Stimulated activated naive B cell treated with anti-CD40 and anti-IgM and Interleukin-4, amounts not matched to agents 10 μg/mL and 1 μg/mL and 100 μg/mL, for 72 hours (primary cell): ENCODE data around the gene MAD1L1.

Source experiments
- ATAC-seq, 2 donors: fragments of 150-1000 bp; cut with Tn5 transposase; replicated peaks; 2 replicates each; pipeline ENCODE4 v1.10.0; 2021; ENCODE audit warnings: moderate library complexity in 1 of 2
- DNase-seq: peaks from one replicate; pipeline ENCODE4 v3.0.0; 2021
- H3K27ac Mint-ChIP-seq: one replicate; pipeline ENCODE4 v1.8.0; 2022; ENCODE audit warnings: mild to moderate bottlenecking, mixed read lengths
- H3K27me3 Mint-ChIP-seq, 2 donors: one replicate each; pipeline ENCODE4 v1.8.0; 2022; ENCODE audit warnings: mixed read lengths in 2 of 2
- H3K36me3 Mint-ChIP-seq, 2 donors: one replicate each; pipeline ENCODE4 v1.8.0; 2022; ENCODE audit warnings: mixed read lengths in 2 of 2, mild to moderate bottlenecking in 1 of 2
- H3K4me1 Mint-ChIP-seq, 2 donors: one replicate each; pipeline ENCODE4 v1.8.0; 2022; ENCODE audit warnings: mixed read lengths in 2 of 2, mild to moderate bottlenecking in 1 of 2
- H3K4me3 Mint-ChIP-seq, 2 donors: one replicate each; pipeline ENCODE4 v1.8.0; 2022; ENCODE audit warnings: mild to moderate bottlenecking in 2 of 2, mixed read lengths in 2 of 2, moderate library complexity in 1 of 2
- H3K9me3 Mint-ChIP-seq, 2 donors: one replicate each; pipeline ENCODE4 v1.8.0; 2022; ENCODE audit warnings: mixed read lengths in 2 of 2, mild to moderate bottlenecking in 1 of 2

MAD1L1 gene

GRCh38 chr7:2032876-2033407 lies 199.8 kb downstream of the MAD1L1 start:
- peaks cover 46 to 67% of the 10 kb centered on the region in 2 donors for H3K4me1 Mint-ChIP-seq

GRCh38 chr7:2032030-2032875 lies 200.5 kb downstream of the MAD1L1 start:
- ATAC-seq: peak in 1 of 2 donors; percentile 41

More at GRCh38 chr7:2032876-2033407, 199.8 kb downstream of the MAD1L1 start:
- ATAC-seq: no peak
- H3K36me3 Mint-ChIP-seq: peaks cover 54 to 68% of the 10 kb centered on the region in 2 donors
- DNase-seq: no peak
- no peak overlapping the region for H3K4me3 Mint-ChIP-seq
- H3K27ac Mint-ChIP-seq: peak overlapping the region; percentile 86
- H3K9me3 Mint-ChIP-seq: peaks cover 10 to 12% of the 10 kb centered on the region in 2 donors
- H3K27me3 Mint-ChIP-seq: no peaks in the 10 kb centered on the region

DNA sequence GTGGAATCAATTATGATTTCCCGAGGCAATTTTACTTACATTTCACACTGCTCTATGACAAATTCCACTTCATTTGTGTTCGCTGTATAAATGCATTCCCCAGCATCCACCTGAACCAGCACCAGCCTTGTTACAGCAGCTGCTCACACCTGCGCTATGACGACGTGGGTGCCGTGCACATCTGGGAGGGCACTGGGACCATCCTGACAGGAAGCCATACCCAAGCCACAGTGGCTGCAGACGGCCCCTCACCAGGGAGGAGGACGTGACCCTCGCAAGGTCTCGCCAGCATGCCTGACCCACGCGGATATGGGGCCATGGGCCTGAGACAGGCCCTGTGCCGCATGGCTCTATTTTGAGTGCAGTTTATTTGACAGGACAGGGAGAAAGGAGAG lies 201.3 kb downstream of the MAD1L1 start:
- DNase-seq (no peak), ATAC-seq (no peak)
- H3K27ac Mint-ChIP-seq: peak overlapping the region; percentile 37
- H3K27me3 Mint-ChIP-seq: no peaks in the 10 kb centered on the region
- H3K4me3 Mint-ChIP-seq: no peak overlapping the region
- peaks cover 49 to 67% of the 10 kb centered on the region in 2 donors for H3K36me3 Mint-ChIP-seq
- H3K9me3 Mint-ChIP-seq: peaks cover 10 to 13% of the 10 kb centered on the region in 2 donors
- peaks cover 33 to 52% of the 10 kb centered on the region in 2 donors for H3K4me1 Mint-ChIP-seq

More at GRCh38 chr7:2032030-2032875, 200.5 kb downstream of the MAD1L1 start:
- Mint-ChIP-seq H3K27ac (peak overlapping the region; percentile 86), H3K36me3 (peaks cover 54 to 66% of the 10 kb centered on the region in 2 donors), H3K4me1 (peaks cover 39 to 60% of the 10 kb centered on the region in 2 donors), H3K27me3 (no peaks in the 10 kb centered on the region), H3K4me3 (no peak overlapping the region), H3K9me3 (peaks cover 10 to 12% of the 10 kb centered on the region in 2 donors)
- DNase-seq: no peak

DNA sequence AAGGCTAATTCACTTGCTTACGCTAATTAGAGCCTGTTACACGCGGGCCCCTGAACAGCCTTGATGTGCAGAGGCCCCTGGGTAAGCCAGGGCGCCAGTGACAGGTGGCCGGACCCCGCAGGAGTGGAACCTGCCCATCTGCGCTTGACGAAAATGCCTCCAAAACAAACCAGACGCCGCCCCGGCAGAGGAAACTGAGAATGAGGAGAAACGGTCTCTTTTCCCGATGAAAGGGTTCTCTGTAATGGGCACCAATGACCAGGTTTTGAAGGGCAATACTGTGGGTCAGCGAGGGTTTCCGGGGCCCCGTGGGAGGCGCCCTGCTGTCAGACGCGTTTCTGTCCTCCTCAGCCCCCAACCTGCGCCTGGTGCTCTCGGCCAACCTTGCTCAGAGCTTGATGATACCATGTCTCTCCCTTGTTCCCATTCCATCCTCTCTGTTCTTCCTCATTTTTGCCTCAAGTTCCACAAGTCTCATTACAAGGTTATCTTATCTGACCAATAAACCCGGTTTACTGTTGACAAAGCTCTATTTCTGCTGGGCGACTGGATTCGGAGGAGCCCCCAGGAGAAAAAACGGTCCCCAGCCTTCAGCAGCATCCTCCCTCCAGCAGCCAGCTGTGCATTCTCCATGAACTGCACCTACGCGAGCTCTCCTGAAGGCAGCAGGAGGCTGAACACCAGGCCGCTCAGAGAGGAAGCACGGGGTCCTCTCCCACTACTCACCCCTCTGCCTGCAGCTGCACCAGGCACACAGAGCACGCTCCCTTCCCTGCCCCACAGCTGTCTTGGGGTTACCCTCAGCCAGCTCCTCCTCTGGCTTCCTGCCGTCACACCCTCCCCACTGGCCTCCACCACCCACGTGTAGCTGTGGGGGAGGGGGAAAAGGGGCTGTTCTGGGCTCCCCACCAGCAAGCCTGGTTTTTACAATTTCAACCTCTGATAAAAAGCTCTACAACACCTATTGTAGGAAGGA lies 202.0 kb downstream of the MAD1L1 start:
- Mint-ChIP-seq H3K4me1 (peaks cover 33 to 52% of the 10 kb centered on the region in 2 donors), H3K4me3 (peak overlapping the region in 1 of 2 donors; percentile 53), H3K27me3 (no peaks in the 10 kb centered on the region), H3K9me3 (peaks cover 10 to 17% of the 10 kb centered on the region in 2 donors), H3K36me3 (peaks cover 52 to 70% of the 10 kb centered on the region in 2 donors), H3K27ac (peak overlapping the region; percentile 11)
- ATAC-seq (peak; percentile 78 to 82), DNase-seq (no peak)

DNA sequence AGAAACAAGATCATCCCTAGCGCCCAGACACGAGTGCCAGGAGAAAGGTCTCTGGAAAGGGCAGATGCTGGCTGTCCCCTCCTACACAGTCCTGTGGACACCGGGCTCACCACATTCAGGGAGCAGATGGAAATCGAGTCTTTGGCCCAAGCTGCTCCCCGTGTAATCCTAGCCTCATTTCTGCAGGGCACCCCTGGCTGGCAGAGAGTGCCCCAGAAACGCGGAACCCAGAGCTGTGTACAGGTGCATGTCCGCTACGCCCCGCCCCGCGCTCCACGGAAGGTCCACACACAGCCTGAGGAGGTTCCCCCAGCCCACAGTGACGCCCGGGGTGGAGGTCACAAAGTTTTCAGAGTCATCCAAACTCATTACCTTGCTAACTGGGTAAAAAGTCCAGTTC lies 202.8 kb downstream of the MAD1L1 start:
- peaks cover 32 to 55% of the 10 kb centered on the region in 2 donors for H3K4me1 Mint-ChIP-seq
- H3K27ac Mint-ChIP-seq: no peak overlapping the region
- no peak overlapping the region for H3K4me3 Mint-ChIP-seq
- DNase-seq (no peak), ATAC-seq (no peak)
- H3K9me3 Mint-ChIP-seq: peaks cover 16 to 20% of the 10 kb centered on the region in 2 donors
- peaks cover 55 to 75% of the 10 kb centered on the region in 2 donors for H3K36me3 Mint-ChIP-seq
- H3K27me3 Mint-ChIP-seq: no peaks in the 10 kb centered on the region

DNA sequence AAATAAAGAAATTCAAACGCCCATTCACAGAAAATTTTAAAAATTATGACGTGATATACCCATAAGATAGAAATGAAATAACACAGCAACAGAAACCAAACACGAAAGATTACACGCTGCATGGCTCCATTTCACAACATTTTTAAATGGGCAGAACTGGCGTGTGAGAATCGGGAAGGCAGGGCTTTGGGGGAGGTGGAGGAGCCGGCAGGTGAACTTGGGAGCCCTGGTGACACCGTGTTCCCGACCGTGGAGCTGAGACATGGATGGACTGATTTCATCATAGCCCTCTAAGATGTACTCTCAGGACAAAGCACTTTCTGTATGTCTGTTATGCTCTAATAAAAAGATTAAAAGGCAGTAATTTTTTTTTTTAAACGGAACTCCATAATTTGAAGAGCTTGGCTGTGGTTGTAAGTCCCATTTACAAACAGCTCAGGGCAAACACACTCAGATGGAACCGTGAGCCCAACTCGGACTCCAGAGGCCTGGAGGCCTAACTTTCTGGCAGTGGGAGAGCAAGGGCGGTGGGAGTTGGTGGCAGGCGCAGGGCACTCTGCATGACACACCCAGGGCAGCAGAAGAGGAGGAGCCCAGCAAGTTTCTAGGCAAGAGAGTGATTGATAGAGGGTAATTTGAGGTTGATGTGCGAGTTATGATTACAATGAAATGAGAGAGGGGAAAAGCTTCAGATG lies 203.4 kb downstream of the MAD1L1 start:
- peaks cover 20 to 24% of the 10 kb centered on the region in 2 donors for H3K9me3 Mint-ChIP-seq
- peaks cover 55 to 75% of the 10 kb centered on the region in 2 donors for H3K36me3 Mint-ChIP-seq
- H3K27me3 Mint-ChIP-seq: no peaks in the 10 kb centered on the region
- peaks cover 29 to 55% of the 10 kb centered on the region in 2 donors for H3K4me1 Mint-ChIP-seq
- no peak overlapping the region for H3K4me3 Mint-ChIP-seq
- no peak overlapping the region for H3K27ac Mint-ChIP-seq
- DNase-seq (no peak), ATAC-seq (no peak)

DNA sequence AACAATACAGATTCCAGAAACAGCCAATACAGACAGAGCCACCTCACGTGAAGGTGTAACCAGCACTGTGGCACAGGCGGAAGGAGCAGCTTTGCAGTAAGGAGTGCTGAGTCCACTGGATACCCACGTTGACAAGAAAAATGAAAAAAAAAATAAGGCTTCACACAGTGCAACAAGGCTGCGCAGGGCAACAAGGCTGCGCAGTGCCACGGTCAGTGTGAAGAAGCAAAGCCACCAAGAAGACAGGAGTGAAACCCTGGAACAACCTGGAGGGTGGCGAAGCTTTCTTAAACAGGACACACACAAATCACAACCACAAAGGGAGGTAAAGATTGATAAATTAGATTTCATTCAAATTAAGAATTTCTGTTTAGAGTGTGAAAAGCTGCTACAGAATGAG lies 204.0 kb downstream of the MAD1L1 start:
- Mint-ChIP-seq H3K4me3 (no peak overlapping the region), H3K9me3 (peaks cover 24 to 28% of the 10 kb centered on the region in 2 donors), H3K36me3 (peaks cover 59 to 80% of the 10 kb centered on the region in 2 donors), H3K4me1 (peaks cover 33 to 58% of the 10 kb centered on the region in 2 donors), H3K27ac (no peak overlapping the region), H3K27me3 (no peaks in the 10 kb centered on the region)
- ATAC-seq (no peak), DNase-seq (no peak)

DNA sequence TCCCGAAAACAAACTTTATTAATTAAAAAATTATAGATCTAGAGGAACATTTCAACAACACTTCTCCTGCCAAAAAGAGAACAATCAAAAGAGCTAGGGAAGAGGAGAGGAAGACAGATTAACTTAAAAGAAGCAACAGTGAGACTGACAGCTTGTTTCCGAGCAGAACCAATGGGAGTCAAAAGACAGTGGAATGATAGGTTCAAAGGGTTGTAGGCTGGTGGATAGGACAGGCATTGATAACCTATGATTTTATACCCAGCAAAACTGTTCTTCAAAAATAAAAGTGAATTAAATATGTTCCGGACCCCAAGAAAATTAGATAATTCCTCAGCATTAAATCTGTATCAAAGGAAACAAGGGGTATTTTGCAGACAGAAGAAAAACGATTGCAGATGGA lies 207.6 kb downstream of the MAD1L1 start:
- Mint-ChIP-seq H3K4me3 (no peak overlapping the region), H3K4me1 (peaks cover 24 to 54% of the 10 kb centered on the region in 2 donors), H3K9me3 (peaks cover 24 to 28% of the 10 kb centered on the region in 2 donors), H3K27me3 (no peaks in the 10 kb centered on the region), H3K36me3 (peaks cover 46 to 75% of the 10 kb centered on the region in 2 donors), H3K27ac (no peak overlapping the region)
- no peak for ATAC-seq
- DNase-seq: no peak

GRCh38 chr7:2024567-2024918 lies 208.2 kb downstream of the MAD1L1 start:
- peaks cover 40 to 75% of the 10 kb centered on the region in 2 donors for H3K36me3 Mint-ChIP-seq
- H3K4me3 Mint-ChIP-seq: no peak overlapping the region
- DNase-seq: no peak
- no peak for ATAC-seq
- peak overlapping the region; percentile 3 for H3K27ac Mint-ChIP-seq
- H3K9me3 Mint-ChIP-seq: peaks cover 24 to 26% of the 10 kb centered on the region in 2 donors
- peaks cover 28 to 56% of the 10 kb centered on the region in 2 donors for H3K4me1 Mint-ChIP-seq
- H3K27me3 Mint-ChIP-seq: no peaks in the 10 kb centered on the region

DNA sequence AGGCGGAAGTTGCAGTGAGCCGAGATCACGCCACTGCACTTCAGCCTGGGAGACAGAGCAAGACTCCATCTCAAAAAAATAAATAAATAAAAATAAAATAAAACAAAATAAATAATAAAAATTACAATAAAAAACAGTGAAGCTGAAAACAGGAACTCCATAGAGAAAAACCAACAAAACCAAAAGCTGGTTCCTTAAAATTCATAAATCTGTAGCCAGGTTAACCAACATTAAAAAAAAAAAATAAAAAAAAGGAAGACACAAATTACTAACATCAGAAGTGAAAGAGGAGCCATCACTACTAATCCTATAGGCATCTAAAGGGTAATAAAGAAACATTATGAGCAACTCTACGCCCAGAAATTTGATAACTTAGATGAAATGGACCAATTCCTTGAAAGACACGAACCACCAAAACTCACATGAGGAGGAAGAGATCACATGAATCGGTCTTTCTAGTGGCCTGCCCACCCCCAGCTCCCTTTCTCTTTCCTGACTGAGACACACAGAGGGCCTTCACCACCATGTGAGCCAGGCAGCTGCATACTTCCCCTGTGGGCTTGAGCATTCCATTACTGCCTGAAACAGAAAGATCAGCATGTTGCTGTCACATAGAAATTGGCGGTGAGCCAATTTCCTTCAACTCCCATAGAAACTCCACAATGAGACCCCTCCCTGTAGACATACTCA lies 208.7 kb downstream of the MAD1L1 start:
- ATAC-seq (peak in 1 of 2 donors; percentile 6), DNase-seq (no peak)
- H3K9me3 Mint-ChIP-seq: peaks cover 21 to 22% of the 10 kb centered on the region in 2 donors
- peaks cover 35 to 70% of the 10 kb centered on the region in 2 donors for H3K36me3 Mint-ChIP-seq
- H3K4me3 Mint-ChIP-seq: no peak overlapping the region
- H3K27ac Mint-ChIP-seq: peak overlapping the region; percentile 60
- H3K27me3 Mint-ChIP-seq: no peaks in the 10 kb centered on the region
- H3K4me1 Mint-ChIP-seq: peaks cover 31 to 59% of the 10 kb centered on the region in 2 donors

GRCh38 chr7:2022737-2023250 lies 210.0 kb downstream of the MAD1L1 start:
- no peaks in the 10 kb centered on the region for H3K27me3 Mint-ChIP-seq
- no peak overlapping the region for H3K4me3 Mint-ChIP-seq
- peaks cover 37 to 66% of the 10 kb centered on the region in 2 donors for H3K4me1 Mint-ChIP-seq
- ATAC-seq (no peak), DNase-seq (no peak)
- H3K9me3 Mint-ChIP-seq: peaks cover 14 to 15% of the 10 kb centered on the region in 2 donors
- H3K36me3 Mint-ChIP-seq: peaks cover 26 to 57% of the 10 kb centered on the region in 2 donors
- no peak overlapping the region for H3K27ac Mint-ChIP-seq

DNA sequence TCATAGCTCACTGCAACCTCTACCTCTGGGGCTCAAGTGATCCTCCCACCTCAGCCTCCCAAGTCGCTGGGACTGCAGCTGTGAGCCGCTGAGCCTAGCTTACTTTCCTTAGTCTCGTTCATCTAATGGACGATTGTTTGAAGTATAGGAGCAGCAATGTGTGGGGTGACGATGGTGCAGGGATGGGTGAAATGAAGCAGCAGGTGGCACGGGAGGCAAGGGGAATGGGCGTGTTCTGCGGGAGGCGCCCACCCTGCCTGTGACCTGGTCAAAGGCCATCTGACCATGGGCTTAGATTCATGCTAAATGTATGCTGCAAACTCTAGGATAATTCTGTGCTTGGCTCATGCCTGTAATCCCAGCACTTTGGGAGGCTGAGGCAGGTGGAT lies 210.7 kb downstream of the MAD1L1 start:
- ATAC-seq (no peak), DNase-seq (no peak)
- H3K4me3 Mint-ChIP-seq: no peak overlapping the region
- H3K9me3 Mint-ChIP-seq: peaks cover 14 to 15% of the 10 kb centered on the region in 2 donors
- H3K27me3 Mint-ChIP-seq: no peaks in the 10 kb centered on the region
- H3K36me3 Mint-ChIP-seq: peaks cover 22 to 53% of the 10 kb centered on the region in 2 donors
- peaks cover 43 to 74% of the 10 kb centered on the region in 2 donors for H3K4me1 Mint-ChIP-seq
- no peak overlapping the region for H3K27ac Mint-ChIP-seq
